Measurements from ENCODE around the gene MFAP4.

Gene MFAP4, protein sequence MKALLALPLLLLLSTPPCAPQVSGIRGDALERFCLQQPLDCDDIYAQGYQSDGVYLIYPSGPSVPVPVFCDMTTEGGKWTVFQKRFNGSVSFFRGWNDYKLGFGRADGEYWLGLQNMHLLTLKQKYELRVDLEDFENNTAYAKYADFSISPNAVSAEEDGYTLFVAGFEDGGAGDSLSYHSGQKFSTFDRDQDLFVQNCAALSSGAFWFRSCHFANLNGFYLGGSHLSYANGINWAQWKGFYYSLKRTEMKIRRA

GRCh38 chr17:19386974-19387920 lies at the start of gene MFAP4:
Gene MFAP4, minus strand, starts transcription at chr17:19387190. Its CDS starts 35 bp downstream, at chr17:19387155.
- DNase-seq: no peak
- ATAC-seq: no peak
- Mint-ChIP-seq H3K4me3 (no peak within 1 kb of the TSS), H3K36me3 (ENCODE audit: low read depth) (peaks cover 4% of the 10 kb centered on the region), H3K4me1 (peaks cover 12% of the 10 kb centered on the region), H3K27ac (no peak within 1 kb of the TSS), H3K27me3 (peaks cover 2% of the 10 kb centered on the region), H3K9me3 (no peaks in the 10 kb centered on the region)

DNA sequence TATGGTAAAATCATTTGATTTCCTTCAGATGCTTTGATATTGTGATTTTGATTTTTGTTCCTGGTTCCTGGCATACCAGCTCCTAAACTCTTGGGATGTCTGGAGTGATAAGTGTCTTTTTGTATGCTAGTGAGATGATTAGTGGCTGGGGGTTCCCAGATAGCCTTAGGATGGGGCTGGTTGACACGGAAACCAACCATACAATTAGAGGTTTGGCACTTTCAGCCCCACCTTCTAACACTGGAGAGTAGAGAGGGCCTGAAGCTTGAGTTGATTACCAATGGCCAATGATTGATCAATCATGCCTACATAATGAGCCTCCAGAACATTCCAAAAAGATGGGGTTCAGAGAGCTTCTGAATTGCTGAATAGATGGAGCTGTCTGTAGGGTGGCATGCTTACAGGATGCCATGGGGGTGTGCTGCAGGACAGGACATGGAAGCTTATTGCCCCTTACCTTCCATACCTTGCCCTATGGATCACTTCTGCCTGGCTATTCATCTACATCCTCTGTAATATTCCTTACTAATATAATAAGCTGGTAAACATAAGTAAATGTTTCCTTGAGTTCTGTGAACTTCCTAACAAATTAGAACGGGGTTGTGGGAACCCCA lies 46.8 kb upstream of the MFAP4 start:
- DNase-seq (no peak), ATAC-seq (no peak)
- no peak overlapping the region for H3K4me3 Mint-ChIP-seq
- no peaks in the 10 kb centered on the region for H3K36me3 Mint-ChIP-seq (ENCODE audit: low read depth)
- H3K4me1 Mint-ChIP-seq: no peaks in the 10 kb centered on the region
- no peaks in the 10 kb centered on the region for H3K9me3 Mint-ChIP-seq
- peaks cover 3% of the 10 kb centered on the region for H3K27me3 Mint-ChIP-seq
- no peak overlapping the region for H3K27ac Mint-ChIP-seq

- DNase-seq (no peak), ATAC-seq (no peak)
- Mint-ChIP-seq H3K9me3 (no peaks in the 10 kb centered on the region), H3K4me1 (no peaks in the 10 kb centered on the region), H3K27me3 (peaks cover 3% of the 10 kb centered on the region), H3K36me3 (ENCODE audit: low read depth) (no peaks in the 10 kb centered on the region), H3K27ac (no peak overlapping the region), H3K4me3 (no peak overlapping the region)
Measured at GRCh38 chr17:19433255-19433654, 46.3 kb upstream of the MFAP4 start.

- DNase-seq (no peak), ATAC-seq (no peak)
- Mint-ChIP-seq H3K27ac (no peak overlapping the region), H3K4me1 (no peaks in the 10 kb centered on the region), H3K27me3 (peaks cover 3% of the 10 kb centered on the region), H3K9me3 (no peaks in the 10 kb centered on the region), H3K4me3 (no peak overlapping the region), H3K36me3 (ENCODE audit: low read depth) (no peaks in the 10 kb centered on the region)
Measured at GRCh38 chr17:19431691-19432090, 44.7 kb upstream of the MFAP4 start.

DNA sequence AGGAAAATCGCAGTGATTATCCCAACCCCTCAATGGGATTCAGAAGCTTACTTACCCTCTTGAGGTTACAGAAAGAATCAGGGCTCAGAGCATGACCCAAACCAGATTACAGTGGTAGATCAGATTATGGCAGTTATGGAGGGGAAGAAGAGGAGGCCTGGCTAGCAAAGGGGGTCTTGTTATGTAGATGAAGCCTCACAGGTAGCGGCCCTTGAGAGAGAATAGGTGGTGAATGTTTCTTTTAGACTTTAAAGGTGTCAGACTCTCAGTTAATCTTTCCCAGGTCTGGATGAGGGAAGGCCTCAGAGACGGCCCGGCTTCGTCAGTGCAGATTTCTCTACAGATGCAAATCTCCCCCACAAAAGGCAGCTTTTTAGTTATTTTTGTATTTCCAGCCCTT lies 39.6 kb upstream of the MFAP4 start:
- Mint-ChIP-seq H3K27me3 (peaks cover 8% of the 10 kb centered on the region), H3K36me3 (ENCODE audit: low read depth) (no peaks in the 10 kb centered on the region), H3K4me3 (no peak overlapping the region), H3K27ac (no peak overlapping the region), H3K4me1 (no peaks in the 10 kb centered on the region), H3K9me3 (no peaks in the 10 kb centered on the region)
- no peak for DNase-seq
- no peak for ATAC-seq

DNA sequence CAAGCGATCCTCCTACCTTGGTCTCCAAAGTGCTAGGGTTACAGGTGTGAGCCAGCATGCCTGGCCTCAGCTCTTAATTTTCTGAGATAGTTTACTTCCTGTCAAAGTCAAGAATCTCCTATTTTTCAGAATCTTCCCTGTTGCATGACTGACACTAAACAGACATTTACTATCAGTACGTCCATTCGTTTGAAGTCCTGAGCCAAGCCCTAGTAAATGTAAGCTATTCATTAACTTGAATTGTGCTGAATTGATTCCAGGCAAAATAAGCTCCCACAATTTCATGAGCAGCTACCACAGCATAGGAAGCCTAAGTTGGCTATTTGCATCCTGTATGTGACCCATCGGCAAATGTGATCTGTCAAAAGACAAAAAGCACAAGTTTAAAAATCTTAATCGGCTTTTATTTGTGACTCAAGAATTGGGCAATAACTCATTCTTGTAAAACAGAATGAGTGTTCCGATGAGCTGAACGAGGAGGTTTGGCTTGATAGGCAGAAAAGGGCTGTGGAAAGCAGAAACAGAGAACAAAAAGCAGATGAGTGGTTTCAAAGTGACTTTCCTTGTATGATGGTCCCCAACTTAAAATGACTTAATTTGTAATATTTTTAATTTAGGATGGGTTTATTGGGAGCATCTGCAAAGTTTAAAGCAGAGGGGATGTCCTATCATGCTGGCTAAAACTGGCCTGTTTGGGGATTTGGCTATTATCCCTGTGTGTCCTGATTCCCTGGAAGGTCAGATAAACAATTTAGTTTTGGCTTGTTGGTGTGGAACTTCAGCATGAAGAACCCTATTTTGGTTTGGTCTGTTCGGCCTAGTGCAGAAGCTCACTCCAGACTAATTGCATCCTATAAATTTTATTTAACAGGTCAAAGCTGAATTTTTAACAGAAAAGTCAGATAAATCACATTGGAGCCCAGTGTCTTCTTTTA lies 38.2 kb upstream of the MFAP4 start:
- Mint-ChIP-seq H3K4me3 (no peak overlapping the region), H3K27ac (no peak overlapping the region), H3K9me3 (no peaks in the 10 kb centered on the region), H3K27me3 (peaks cover 9% of the 10 kb centered on the region), H3K4me1 (no peaks in the 10 kb centered on the region), H3K36me3 (ENCODE audit: low read depth) (no peaks in the 10 kb centered on the region)
- ATAC-seq (no peak), DNase-seq (no peak)

- H3K4me1 Mint-ChIP-seq: peaks cover 4% of the 10 kb centered on the region
Measured at GRCh38 chr17:19421926-19422325, 34.9 kb upstream of the MFAP4 start.

GRCh38 chr17:19421219-19421618 lies 34.2 kb upstream of the MFAP4 start:
- peaks cover 4% of the 10 kb centered on the region for H3K27me3 Mint-ChIP-seq
- H3K4me3 Mint-ChIP-seq: no peak overlapping the region
- H3K27ac Mint-ChIP-seq: no peak overlapping the region
- DNase-seq: no peak
- no peaks in the 10 kb centered on the region for H3K9me3 Mint-ChIP-seq
- H3K36me3 Mint-ChIP-seq (ENCODE audit: low read depth): no peaks in the 10 kb centered on the region
- no peak for ATAC-seq
- H3K4me1 Mint-ChIP-seq: peaks cover 4% of the 10 kb centered on the region

More at GRCh38 chr17:19421926-19422325, 34.9 kb upstream of the MFAP4 start:
- Mint-ChIP-seq H3K27ac (no peak overlapping the region), H3K36me3 (ENCODE audit: low read depth) (no peaks in the 10 kb centered on the region), H3K4me3 (no peak overlapping the region), H3K27me3 (peaks cover 7% of the 10 kb centered on the region), H3K9me3 (no peaks in the 10 kb centered on the region)
- no peak for ATAC-seq
- DNase-seq: no peak

DNA sequence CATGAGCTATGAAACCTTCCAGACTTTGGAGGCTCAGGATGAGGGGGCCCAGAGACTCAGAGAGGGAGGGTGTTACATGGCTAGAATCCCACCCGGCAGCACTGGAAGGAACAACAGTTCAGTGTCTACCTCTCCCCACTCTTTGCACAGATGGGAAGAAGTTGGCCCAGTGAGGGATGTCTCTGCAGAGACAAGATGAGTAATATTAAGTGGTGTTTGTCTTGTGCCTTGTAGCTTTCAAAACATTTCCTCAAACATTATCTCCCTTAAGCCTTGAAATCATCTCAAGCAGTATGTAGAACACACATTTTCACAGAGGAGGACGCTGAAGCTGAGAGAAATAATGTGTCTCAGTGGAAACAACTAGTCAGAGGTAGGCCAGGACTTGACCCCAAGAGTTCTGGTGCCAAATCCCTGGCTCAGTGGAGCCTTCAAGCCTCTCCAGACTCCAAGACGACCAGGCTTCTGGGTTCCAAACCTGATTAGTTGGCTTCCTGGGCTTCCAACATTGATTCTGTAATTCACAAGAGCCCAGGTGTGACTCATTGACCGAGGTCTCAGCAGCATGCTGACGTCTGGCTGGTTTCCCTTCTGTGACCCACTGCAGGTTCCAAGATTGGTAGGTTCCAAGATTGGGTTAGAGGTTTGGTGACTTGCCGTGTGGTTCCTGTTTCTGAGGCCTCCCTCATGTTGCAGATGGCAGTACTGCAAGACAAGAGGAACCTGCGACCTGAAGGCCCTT lies 31.4 kb upstream of the MFAP4 start:
- DNase-seq (no peak), ATAC-seq (peak; percentile 59)
- Mint-ChIP-seq H3K36me3 (ENCODE audit: low read depth) (no peaks in the 10 kb centered on the region), H3K4me3 (no peak overlapping the region), H3K27ac (no peak overlapping the region), H3K9me3 (no peaks in the 10 kb centered on the region), H3K4me1 (peaks cover 4% of the 10 kb centered on the region), H3K27me3 (peaks cover 4% of the 10 kb centered on the region)

DNA sequence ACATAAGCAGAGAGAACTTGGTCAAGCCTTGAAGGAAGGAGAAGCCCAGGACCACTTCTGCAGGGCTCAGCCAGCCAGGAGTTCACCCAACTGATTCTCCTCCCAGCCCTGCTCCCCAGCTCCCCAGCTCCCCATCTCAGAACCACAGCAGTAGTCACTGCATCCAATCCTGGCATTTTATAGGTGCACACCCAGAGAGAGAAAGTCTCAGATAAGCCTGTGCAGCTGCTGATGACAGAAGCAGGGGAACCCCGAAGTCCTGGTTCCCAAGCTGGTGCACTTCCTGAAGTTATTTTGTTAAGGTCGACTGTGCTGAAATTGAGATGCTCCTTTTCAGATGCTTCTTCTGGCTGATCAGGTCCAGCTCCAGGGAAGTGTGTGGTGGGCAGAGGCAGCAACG lies 30.6 kb upstream of the MFAP4 start:
- ATAC-seq: no peak
- H3K27ac Mint-ChIP-seq: no peak overlapping the region
- H3K27me3 Mint-ChIP-seq: peaks cover 1% of the 10 kb centered on the region
- H3K4me3 Mint-ChIP-seq: no peak overlapping the region
- H3K36me3 Mint-ChIP-seq (ENCODE audit: low read depth): no peaks in the 10 kb centered on the region
- DNase-seq: no peak
- H3K4me1 Mint-ChIP-seq: peaks cover 4% of the 10 kb centered on the region
- no peaks in the 10 kb centered on the region for H3K9me3 Mint-ChIP-seq

DNA sequence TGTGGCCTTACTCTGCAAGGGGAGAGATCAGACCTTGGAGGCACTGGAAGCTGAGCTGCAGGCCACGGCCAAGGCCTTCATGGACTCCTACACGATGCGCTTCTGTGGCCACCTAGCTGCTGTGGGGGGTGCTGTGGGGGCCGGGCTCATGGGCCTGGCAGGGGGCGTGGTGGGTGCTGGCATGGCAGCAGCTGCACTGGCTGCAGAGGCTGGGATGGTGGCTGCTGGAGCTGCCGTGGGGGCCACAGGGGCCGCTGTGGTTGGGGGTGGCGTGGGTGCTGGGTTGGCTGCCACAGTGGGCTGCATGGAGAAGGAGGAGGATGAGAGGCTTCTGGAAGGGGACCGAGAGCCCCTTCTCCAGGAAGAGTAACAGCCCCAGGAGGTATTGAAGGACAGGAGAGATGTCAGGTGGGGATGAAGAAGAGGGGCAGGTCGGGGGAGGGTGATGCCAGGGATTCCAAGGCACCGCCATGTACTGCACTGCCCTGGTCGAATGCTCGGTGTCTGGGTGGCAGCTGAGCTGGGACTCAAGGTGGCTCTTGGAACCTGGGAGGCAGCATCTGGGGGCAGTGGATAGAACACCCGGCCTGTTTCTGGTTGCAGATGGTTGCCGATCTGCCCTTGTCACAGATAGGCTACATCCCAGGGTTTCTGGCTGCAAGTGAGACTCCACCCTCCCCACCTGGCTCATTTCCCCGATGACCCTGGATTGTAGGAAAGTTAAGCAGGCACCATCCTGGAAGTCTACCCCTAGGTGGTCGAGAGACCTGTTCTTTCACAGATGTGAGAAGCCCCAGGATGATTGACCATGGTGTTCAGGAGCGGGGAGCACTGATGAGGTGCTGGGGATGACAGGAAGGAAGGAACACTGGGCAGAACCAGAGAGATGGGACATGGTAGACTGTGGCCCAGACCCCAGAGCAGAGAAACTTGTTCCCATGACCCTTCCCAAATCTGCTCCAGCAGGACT lies 29.1 kb upstream of the MFAP4 start:
- Mint-ChIP-seq H3K4me3 (no peak overlapping the region), H3K27me3 (peaks cover 1% of the 10 kb centered on the region), H3K9me3 (no peaks in the 10 kb centered on the region), H3K27ac (no peak overlapping the region), H3K36me3 (ENCODE audit: low read depth) (no peaks in the 10 kb centered on the region), H3K4me1 (peaks cover 4% of the 10 kb centered on the region)
- DNase-seq (no peak), ATAC-seq (no peak)

DNA sequence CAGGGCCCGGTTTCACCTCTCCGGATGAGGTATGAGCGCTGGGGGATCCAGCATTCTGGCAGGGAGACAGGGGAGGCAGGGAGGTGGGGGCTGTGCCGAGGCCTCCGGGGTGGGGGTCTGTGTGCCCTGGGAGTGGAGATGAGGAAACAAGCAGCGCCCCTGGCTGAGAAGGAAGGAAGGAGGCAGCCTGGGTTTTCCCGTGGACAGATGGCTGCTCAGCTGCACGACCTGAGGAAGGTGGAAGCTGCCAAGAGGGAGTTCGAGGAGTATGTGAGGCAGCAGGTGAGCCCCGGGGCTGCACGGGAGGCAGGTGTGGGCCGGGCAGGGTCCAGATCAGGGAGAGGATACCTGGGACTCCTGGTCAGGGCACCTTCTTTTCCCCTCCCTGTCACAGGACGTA lies 28.3 kb upstream of the MFAP4 start:
- no peak for DNase-seq
- no peak for ATAC-seq
- no peaks in the 10 kb centered on the region for H3K36me3 Mint-ChIP-seq (ENCODE audit: low read depth)
- peaks cover 4% of the 10 kb centered on the region for H3K4me1 Mint-ChIP-seq
- no peaks in the 10 kb centered on the region for H3K9me3 Mint-ChIP-seq
- no peaks in the 10 kb centered on the region for H3K27me3 Mint-ChIP-seq
- H3K4me3 Mint-ChIP-seq: no peak overlapping the region
- H3K27ac Mint-ChIP-seq: no peak overlapping the region

All from activated naive CD8-positive, alpha-beta T cell treated with anti-CD3 and anti-CD28 coated beads, Interleukin-2, amount 50 U/mL, for 24 hours (primary cell).